ENCODE data around the gene EGFL7. TPM values are rescaled to one million over a fixed set of nuclear protein-coding genes. Genes with fewer than 3 reads are reported as not detected.

The EGFL7 gene
- total RNA-seq, 4 donors from 2014 or later: 38.4 to 143 (median 81.6) TPM

DNA sequence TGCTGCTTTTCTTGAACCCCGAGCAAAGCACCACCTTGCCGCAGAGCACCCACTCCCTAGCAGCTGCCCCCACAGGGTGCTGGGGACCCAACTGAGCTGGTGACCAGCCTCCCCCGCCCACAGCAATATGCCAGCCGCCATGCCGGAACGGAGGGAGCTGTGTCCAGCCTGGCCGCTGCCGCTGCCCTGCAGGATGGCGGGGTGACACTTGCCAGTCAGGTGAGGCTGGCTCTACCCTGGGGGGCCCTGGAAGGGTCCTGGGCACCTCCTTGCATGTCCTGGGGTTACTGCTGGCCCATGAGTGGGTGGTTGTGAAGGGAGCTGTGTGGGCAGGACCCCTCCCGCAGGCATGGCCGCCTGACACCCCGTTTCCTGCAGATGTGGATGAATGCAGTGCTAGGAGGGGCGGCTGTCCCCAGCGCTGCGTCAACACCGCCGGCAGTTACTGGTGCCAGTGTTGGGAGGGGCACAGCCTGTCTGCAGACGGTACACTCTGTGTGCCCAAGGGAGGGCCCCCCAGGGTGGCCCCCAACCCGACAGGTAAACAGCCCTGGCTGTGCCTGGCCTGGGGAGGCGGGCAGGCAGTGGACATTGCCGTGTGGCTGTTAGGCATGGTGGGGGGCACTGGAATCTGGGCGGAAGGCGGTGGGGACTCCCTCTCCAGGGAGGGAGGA is 7.2 kb downstream of the EGFL7 start:
- Histone ChIP-seq H3K4me3 (replicated peaks in 1 of 3) (peak overlapping the region in 1 of 3 donors; percentile 47), H3K9me3 (no peaks in the 10 kb centered on the region), H3K27me3 (no peaks in the 10 kb centered on the region), H3K36me3 (peaks cover 5 to 13% of the 10 kb centered on the region in 2 donors), H3K27ac (no peak overlapping the region), H3K4me1 (peaks cover 0 to 12% of the 10 kb centered on the region in 2 donors)
- 43 to 85% methylated on average over 11 to 12 of the region's 23 CpGs for WGBS, 2 donors
- no peak for TF ChIP-seq POLR2A (IDR thresholded peaks at IDR 0.05)
- TF ChIP-seq, protein P1, sequence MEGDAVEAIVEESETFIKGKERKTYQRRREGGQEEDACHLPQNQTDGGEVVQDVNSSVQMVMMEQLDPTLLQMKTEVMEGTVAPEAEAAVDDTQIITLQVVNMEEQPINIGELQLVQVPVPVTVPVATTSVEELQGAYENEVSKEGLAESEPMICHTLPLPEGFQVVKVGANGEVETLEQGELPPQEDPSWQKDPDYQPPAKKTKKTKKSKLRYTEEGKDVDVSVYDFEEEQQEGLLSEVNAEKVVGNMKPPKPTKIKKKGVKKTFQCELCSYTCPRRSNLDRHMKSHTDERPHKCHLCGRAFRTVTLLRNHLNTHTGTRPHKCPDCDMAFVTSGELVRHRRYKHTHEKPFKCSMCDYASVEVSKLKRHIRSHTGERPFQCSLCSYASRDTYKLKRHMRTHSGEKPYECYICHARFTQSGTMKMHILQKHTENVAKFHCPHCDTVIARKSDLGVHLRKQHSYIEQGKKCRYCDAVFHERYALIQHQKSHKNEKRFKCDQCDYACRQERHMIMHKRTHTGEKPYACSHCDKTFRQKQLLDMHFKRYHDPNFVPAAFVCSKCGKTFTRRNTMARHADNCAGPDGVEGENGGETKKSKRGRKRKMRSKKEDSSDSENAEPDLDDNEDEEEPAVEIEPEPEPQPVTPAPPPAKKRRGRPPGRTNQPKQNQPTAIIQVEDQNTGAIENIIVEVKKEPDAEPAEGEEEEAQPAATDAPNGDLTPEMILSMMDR (IDR thresholded peaks at IDR 0.05): no peak
- intact Hi-C loops (cut with DNase I): no loop called here
- DNase-seq: no peak

- WGBS, 2 donors: 51 to 78% methylated on average over 21 to 27 of the region's 36 CpGs
- H3K36me3 ChIP-seq: peaks cover 0 to 8% of the 10 kb centered on the region in 2 donors
- no peak for TF ChIP-seq POLR2A (IDR thresholded peaks at IDR 0.05)
- TF ChIP-seq, protein P1 (IDR thresholded peaks at IDR 0.05): no peak
- DNase-seq: peak in 1 of 2 donors; percentile 28
- no peaks in the 10 kb centered on the region for H3K9me3 ChIP-seq
- H3K4me3 ChIP-seq (replicated peaks in 1 of 3): no peak overlapping the region
- no peak overlapping the region for H3K27ac ChIP-seq
- H3K27me3 ChIP-seq: no peaks in the 10 kb centered on the region
- peaks cover 0 to 7% of the 10 kb centered on the region in 2 donors for H3K4me1 ChIP-seq
- intact Hi-C loops (cut with DNase I): no loop called here
Observed at GRCh38 chr9:136670576-136671253, 8.0 kb downstream of the EGFL7 start.

GRCh38 chr9:136671254-136671614 is 8.5 kb downstream of the EGFL7 start:
- Histone ChIP-seq H3K9me3 (no peaks in the 10 kb centered on the region), H3K27me3 (no peaks in the 10 kb centered on the region), H3K27ac (no peak overlapping the region), H3K36me3 (peaks cover 0 to 8% of the 10 kb centered on the region in 2 donors), H3K4me1 (peaks cover 0 to 6% of the 10 kb centered on the region in 2 donors), H3K4me3 (replicated peaks in 1 of 3) (no peak overlapping the region)
- TF ChIP-seq POLR2A (IDR thresholded peaks at IDR 0.05): no peak
- TF ChIP-seq, protein P1 (IDR thresholded peaks at IDR 0.05): no peak
- 61% methylated on average over 9 of the region's 12 CpGs; no CpG with 5 or more reads in 1 of the 2 donors for WGBS, 2 donors
- intact Hi-C loops (cut with DNase I): no loop called here
- no peak for DNase-seq

DNA sequence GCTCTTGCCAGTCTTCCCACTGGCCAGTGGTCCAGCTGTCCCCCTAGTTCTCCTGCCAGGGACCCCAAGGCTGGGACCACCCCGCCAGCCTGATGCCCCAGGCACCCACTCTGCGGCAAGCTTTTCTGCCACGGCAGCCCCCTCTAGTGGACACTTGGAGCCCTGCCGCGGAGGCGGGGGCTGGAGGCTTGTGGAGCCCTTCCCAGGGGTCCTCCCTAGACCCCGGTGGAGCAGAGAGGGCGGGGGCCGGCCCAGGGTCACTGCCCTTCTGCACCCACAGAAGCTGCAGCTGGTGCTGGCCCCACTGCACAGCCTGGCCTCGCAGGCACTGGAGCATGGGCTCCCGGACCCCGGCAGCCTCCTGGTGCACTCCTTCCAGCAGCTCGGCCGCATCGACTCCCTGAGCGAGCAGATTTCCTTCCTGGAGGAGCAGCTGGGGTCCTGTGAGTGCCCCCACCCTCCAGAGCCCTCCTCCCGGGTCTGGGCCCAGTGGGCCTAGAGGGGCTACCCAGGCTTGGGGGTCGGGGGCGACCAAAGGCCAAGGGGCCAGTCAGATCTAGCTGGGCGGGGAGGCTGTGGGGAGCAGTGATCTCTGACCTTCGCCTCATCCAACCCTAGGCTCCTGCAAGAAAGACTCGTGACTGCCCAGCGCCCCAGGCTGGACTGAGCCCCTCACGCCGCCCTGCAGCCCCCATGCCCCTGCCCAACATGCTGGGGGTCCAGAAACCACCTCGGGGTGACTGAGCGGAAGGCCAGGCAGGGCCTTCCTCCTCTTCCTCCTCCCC is 9.1 kb downstream of the EGFL7 start:
- H3K36me3 ChIP-seq: peaks cover 6 to 8% of the 10 kb centered on the region in 2 donors
- H3K4me3 ChIP-seq (replicated peaks in 1 of 3): no peak overlapping the region
- no peaks in the 10 kb centered on the region for H3K9me3 ChIP-seq
- no peaks in the 10 kb centered on the region for H3K27me3 ChIP-seq
- intact Hi-C loops (cut with DNase I): no loop called here
- no peak for TF ChIP-seq POLR2A (IDR thresholded peaks at IDR 0.05)
- TF ChIP-seq, protein P1 (IDR thresholded peaks at IDR 0.05): peak; percentile 41 to 83 (median 66)
- WGBS, 2 donors: 20 to 80% methylated on average over 3 to 7 of the region's 27 CpGs
- H3K27ac ChIP-seq: no peak overlapping the region
- peaks cover 0 to 5% of the 10 kb centered on the region in 2 donors for H3K4me1 ChIP-seq
- DNase-seq: peak; percentile 36 to 45
